Retina (tissue), 1 donor: ENCODE measurements around the gene MPP1.
"Not testable (repeated sequence)": the region's sequence is repeated elsewhere in the genome, so short reads cannot be mapped to it uniquely, and the experiment has no call there.

Experiments
- DNase-seq: peaks from one replicate; pipeline ENCODE4 v3.0.0-alpha.2; 2016

The MPP1 gene

GRCh38 chrX:154804957-154805695 is at the start of gene MPP1:
MPP1 (minus strand) TSS chrX:154805485; CDS start chrX:154805373, 112 bp downstream.
- DNase-seq: peak; percentile 87

GRCh38 chrX:154850957-154851611 is 45.8 kb upstream of the MPP1 start:
- no peak for DNase-seq

DNA sequence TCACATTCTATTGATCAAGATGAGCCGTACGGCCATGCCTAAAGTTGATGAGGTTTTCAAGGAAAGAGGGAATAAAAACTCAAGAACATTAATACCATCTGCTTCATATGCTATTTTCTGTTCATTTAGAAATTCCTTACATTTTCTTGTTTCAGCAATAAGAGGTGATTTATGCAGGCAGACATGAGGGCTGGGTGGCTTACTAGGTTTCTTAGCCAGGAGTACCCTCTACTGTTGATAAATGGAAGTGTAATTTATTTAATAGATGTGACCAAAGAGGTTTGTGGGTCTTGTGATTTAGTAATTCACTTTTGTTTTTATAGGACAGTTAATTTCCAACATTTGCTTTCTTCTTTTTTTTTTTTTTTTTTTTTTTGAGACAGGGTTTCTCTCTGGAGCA is 35.6 kb upstream of the MPP1 start:
- no peak for DNase-seq

- no peak for DNase-seq
Measured at GRCh38 chrX:154836163-154836562, 30.9 kb upstream of the MPP1 start.

GRCh38 chrX:154834562-154834961 is 29.3 kb upstream of the MPP1 start, which contains the start of gene SMIM9:
SMIM9 (minus strand) TSS chrX:154834662; CDS start chrX:154830856, 3,806 bp downstream.
- DNase-seq: no peak

DNA sequence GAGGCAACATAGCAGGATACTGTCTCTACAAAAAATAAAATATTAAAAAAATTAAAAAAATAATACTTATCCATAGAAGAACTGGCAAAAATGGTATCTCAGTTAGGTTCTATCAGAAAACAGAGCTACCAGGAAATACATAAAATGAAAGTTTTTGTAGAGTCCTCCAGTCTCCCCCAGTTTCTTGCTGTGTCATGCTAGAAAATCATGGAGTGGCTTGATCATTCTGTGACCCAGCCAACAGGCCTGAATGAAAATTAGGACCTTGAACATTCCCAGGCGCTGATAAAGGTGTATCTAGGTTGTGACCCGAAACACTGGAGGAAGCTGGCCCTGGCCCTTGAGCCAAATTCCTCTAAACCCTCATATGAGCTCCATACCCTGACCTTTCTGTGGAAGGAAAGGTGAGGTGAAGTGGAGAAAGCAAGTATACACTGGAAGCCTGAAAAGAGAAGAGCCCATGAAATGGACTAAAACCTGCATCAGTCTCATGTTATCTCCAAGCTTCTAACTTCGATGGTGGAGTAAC is 28.5 kb upstream of the MPP1 start:
- no peak for DNase-seq

DNA sequence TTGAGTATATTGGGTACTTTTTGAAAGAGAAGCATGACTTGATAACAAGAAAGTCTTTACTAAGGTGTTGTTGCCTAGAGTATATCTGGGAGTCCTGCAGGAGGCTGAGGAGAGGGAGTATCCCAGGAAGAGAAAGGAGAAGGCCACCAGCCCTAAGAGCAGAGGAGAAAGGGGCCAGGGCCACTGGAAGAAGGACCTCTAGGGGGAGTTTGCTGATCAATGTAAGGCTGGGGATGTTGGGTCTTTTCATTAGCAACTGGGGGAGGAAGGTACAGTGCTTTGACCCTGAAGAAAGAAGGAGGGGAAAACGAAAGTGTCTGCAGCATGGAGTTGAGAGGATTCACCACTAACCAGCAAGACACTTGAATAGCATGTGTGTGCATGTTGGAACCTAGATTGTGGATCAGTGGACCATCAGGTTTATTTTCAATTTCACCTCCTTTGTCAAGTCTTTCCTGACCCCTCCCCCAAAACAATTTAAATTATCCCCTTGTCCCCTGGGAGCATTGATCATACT is 24.7 kb upstream of the MPP1 start:
- no peak for DNase-seq

DNA sequence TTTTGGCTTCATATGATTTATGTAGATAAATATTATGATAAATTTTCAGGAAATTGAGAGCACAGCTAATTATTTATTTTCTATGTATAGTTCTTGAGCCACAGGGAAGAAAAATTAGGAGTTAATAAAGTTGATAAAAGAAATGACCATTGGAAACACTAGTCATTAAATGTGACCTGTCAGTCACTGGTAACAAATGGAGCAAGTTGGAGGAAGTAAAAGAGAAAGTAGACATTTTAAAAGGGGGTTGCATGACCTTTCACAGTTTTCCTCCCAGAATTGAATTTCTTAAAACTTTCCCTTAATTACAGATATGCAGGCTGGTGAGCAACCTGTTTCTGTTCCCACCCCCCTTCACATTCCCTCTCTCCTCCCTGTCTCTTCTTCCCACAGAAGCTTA is 23.8 kb upstream of the MPP1 start:
- no peak for DNase-seq

GRCh38 chrX:154828016-154828408 is 22.7 kb upstream of the MPP1 start:
- no peak for DNase-seq

GRCh38 chrX:154827194-154828015 is 22.1 kb upstream of the MPP1 start:
- no peak for DNase-seq

GRCh38 chrX:154825586-154825985 is 20.3 kb upstream of the MPP1 start:
- not testable (repeated sequence) for DNase-seq

- no peak for DNase-seq
Measured at GRCh38 chrX:154824638-154825037, 19.4 kb upstream of the MPP1 start.

- DNase-seq: no peak
Measured at GRCh38 chrX:154822029-154822428, 16.7 kb upstream of the MPP1 start.

DNA sequence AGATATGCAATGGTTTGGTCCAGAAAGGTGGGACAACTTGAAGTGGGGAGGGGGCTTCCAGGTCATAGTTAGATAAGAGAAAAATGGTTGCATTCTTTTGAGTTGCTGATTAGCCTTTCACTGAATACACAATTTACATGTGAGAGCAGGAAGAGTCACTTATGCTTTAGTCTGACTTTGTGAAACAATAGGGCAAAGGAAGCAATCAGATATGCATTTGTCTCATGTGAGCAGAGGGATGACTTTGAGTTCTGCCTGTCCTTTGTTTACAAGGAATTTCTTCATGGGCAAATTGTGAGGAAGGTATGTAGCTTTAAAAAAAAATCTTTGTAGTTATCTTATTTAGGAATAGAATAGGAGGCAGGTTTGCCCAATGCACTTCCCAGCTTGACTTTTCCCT is 16.2 kb upstream of the MPP1 start:
- DNase-seq: no peak

DNA sequence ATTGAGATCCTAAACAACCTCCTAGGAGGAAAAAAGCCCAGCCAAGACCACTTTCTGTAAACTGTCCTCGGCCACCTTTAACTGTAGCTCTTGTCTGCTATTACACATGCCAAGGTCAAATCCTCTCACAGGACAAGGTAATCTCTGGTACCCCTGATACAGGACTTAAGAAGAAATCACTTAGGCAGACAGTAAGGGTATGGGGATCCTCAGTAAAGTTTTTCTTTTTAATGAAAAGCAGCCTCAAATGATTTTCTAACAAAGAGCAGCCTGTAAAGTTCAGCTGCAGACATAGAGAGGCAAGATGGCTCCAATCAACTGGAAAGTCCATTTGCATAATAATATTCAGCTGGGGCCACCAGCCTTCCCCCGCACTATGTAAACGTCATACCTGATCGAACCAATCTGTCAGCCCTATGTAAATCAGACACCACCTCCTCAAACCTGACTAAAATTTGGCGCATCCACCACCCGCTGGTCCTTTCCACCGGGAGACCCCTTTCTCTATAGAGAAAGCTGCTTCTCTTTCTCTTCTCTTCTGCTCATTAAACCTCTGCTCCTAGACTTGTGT is 14.6 kb upstream of the MPP1 start:
- DNase-seq: no peak

DNA sequence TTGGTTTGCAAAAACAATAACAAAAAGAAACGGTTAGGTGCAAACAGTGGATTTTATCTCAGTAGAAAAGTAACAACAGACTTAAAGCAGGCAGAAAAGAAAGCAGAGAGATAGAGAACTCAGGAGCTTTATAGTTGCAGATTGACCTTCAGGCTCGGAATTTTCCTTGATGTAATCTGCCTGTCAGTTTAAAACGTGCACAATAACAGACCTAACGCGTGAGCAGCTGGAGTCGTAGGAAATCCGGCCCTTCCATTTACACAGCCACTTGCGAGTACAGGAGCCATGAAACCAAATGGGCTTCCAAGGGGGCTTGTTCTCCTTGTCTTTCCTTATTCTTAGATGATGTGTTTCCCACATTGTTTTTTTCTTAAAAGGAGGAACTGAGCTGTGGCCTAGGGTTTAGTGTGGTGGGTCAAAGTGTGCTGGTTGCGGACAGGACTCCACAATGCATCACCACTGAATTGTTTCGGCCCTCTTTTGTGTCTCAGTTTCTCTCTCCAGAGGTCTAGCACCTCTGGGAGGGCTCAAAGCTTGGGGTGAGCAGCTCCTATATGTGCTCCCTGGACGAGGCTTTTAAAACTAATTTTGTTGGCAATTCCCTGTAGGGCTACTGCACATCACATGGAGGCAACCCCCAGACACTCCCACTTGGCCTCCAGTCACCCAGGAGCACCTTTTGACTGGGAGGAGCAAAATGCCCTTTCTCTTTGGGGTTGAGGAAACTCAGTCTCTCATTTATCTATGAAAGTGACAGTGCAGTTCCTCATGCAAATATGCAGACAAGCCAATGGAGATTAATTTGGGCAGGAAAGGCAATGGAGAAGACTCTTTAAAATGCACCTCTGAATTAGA is 13.9 kb upstream of the MPP1 start:
- DNase-seq: peak; percentile 23

DNA sequence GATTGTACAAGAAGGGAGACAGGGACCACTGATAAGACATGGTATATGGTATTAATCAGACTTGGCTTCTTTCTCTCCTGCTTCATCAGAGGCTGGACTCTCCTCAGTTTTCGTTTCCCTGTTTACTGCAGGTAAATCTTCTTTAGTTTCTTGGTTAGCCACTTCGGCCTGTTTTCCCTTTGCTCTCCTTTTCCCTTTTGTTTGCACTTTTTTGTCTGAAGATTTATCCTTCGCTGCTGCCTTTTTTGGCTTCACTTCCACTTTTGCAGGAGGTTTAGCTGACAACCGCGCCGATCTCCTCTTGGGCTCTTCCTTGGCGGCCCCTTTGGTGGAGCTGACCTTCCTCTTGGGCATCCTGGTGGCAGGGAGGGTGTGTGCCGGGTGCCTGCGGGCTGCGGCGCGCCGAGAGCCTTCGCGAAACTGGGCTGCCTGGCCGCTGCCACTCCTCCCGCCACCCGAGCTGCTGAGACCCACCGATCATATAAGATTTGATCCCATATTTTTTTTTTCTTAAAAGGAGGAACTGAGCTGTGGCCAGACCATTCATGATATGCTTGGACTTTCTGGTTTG is 11.8 kb upstream of the MPP1 start:
- DNase-seq: not testable (repeated sequence)

DNA sequence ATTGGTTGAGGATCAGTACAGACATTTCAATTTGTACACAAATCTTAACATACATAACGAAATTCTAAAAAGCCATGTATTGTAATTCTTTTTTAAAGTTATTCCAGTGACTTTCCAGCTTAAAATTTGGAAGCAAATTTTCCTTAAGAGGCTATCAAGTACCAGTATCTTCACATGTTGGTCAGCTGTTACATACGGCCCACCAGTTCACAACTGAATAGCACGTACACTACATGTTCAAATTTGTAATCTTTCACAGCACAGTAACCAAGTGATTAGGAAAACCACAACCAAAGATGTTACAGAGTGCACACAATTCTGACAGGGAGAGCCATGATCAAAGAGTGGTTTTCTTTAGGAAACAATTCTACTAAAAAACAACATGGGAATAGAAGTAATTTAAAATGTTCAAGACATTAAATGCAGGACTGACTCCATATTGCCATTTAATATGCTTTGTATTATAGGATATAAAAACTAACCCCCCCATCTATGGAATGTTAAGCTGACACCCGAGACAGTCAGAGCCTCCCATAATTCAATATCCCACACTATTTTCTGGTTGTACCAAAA is 11.1 kb upstream of the MPP1 start:
- DNase-seq: not testable (repeated sequence)

DNA sequence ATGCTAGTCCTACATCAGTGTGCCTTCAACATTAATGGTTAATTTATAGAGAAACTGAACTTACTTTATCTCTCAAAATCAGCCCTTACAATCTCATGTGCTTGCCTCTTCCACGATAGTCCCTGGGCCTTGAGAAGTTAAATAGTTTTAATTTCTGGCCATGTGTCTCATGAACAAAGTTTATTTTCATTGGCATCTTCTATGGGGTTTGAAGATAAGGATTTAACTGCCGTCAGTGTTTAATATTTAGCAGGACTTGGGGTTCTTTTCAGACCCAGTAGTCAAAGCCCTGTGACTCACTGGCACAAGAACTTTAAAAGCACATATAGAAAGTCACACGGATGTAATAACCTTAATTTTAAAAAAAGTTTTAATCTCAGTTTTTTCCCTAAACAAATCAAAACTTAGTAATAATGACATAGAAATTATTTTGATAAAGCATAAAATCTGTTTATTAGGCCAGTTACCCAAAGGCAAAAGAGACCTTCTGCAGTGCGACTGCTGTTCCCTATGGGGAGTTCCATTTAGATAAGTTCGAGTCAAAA is 10.1 kb upstream of the MPP1 start:
- DNase-seq: no peak

- DNase-seq: no peak
Measured at GRCh38 chrX:154813801-154814200, 8.5 kb upstream of the MPP1 start.
